SK-N-SH (cell line): ENCODE measurements around the gene ACAP2. TPM values are rescaled to one million over a fixed set of nuclear protein-coding genes. Genes with fewer than 3 reads are reported as not detected.

Experiments used
- CTCF ChIA-PET: fragments of 300-600, 350-600 bp; formaldehyde crosslinking; extraction: SDS; loops from one replicate; lab custom pipeline; 2021; lab: Yijun Ruan, JAX
- POLR2A ChIA-PET: fragments of 350-600 bp; sonication (Branson Sonifier 250); formaldehyde crosslinking; extraction: SDS; loops from one replicate; lab custom pipeline; 2020; ENCODE audit warnings: antibody characterized with exemption, inconsistent platforms; lab: Yijun Ruan, JAX
- DNase-seq: peaks from one replicate; pipeline ENCODE4 v3.0.0; 2012
- H2AFZ ChIP-seq: fragments of 200-600 bp; sonication (generic); 2 replicates; pipeline ENCODE4 v1.8.1; 2016; ENCODE audit warnings: antibody characterized with exemption, mild to moderate bottlenecking, low read depth
- H3F3A ChIP-seq: fragments of 200-600 bp; sonication (generic); replicated peaks from 2 replicates; pipeline ENCODE3; 2016; ENCODE audit warnings: antibody characterized with exemption, mild to moderate bottlenecking; ENCODE audit not compliant: insufficient read depth
- H3K27ac ChIP-seq, 2 experiments: fragments of 200-500 bp in 1 of 2; fragments of 200-600 bp in 1 of 2; sonication (Bioruptor generic) in 1 of 2; sonication (generic), shearing (Covaris generic) in 1 of 2; 2 replicates each; pipeline versions ENCODE4 v1.5.1 to v1.6.1; 2014 to 2016; ENCODE audit warnings: low read depth in 2 of 2, inconsistent platforms in 1 of 2, low read length in 1 of 2, mild to moderate bottlenecking in 1 of 2, mixed read lengths in 1 of 2
- H3K27me3 ChIP-seq: fragments of 200-600 bp; sonication (generic), shearing (Covaris generic); 2 replicates; pipeline ENCODE4 v1.6.1; 2016; ENCODE audit warnings: mixed run types; ENCODE audit not compliant: insufficient read depth
- H3K36me3 ChIP-seq, 2 experiments: fragments of 200-500 bp in 1 of 2; fragments of 200-600 bp in 1 of 2; sonication (Bioruptor generic) in 1 of 2; sonication (generic) in 1 of 2; replicated peaks in 1 of 2; 2 replicates each; pipeline versions ENCODE3 to v1.5.1; 2014 to 2016; ENCODE audit warnings: low read length in 1 of 2, mild to moderate bottlenecking in 1 of 2; ENCODE audit not compliant: insufficient read depth in 2 of 2, control insufficient read depth in 1 of 2
- H3K4me1 ChIP-seq, 2 experiments: fragments of 200-500 bp in 1 of 2; fragments of 200-600 bp in 1 of 2; sonication (Bioruptor generic) in 1 of 2; sonication (generic), shearing (Covaris generic) in 1 of 2; 2 replicates each; pipeline versions ENCODE4 v1.5.1 to v1.6.1; 2014 to 2016; ENCODE audit warnings: low read depth in 1 of 2, low read length in 1 of 2, mixed run types in 1 of 2; ENCODE audit not compliant: insufficient read depth in 2 of 2, control insufficient read depth in 1 of 2
- H3K4me2 ChIP-seq: fragments of 200-600 bp; sonication (generic), shearing (Covaris generic); 2 replicates; pipeline ENCODE4 v1.6.1; 2017; ENCODE audit warnings: mixed run types
- H3K4me3 ChIP-seq, 2 experiments: fragments of 200-500 bp in 1 of 2; fragments of 200-600 bp in 1 of 2; sonication (Bioruptor generic) in 1 of 2; sonication (generic), shearing (Covaris generic) in 1 of 2; 2 replicates each; pipeline versions ENCODE4 v1.5.1 to v1.8.1; 2014 to 2016; ENCODE audit warnings: low read depth in 2 of 2, inconsistent platforms in 1 of 2, low read length in 1 of 2, mild to moderate bottlenecking in 1 of 2, mixed read lengths in 1 of 2, moderate library complexity in 1 of 2
- H3K79me2 ChIP-seq: fragments of 200-600 bp; sonication (generic); 2 replicates; pipeline ENCODE4 v1.8.1; 2017; ENCODE audit warnings: mild to moderate bottlenecking; ENCODE audit not compliant: insufficient read depth
- H3K9ac ChIP-seq: fragments of 200-600 bp; sonication (generic); 2 replicates; pipeline ENCODE4 v1.6.1; 2017; ENCODE audit warnings: mixed run types
- H3K9me2 ChIP-seq: fragments of 200-600 bp; sonication (generic); 2 replicates; pipeline ENCODE4 v1.6.1; 2017; ENCODE audit warnings: mixed run types
- H3K9me3 ChIP-seq: fragments of 200-600 bp; sonication (generic); 2 replicates; pipeline ENCODE4 v1.6.1; 2017; ENCODE audit warnings: mixed run types, mild to moderate bottlenecking, moderate library complexity
- H4K20me1 ChIP-seq: fragments of 200-600 bp; sonication (generic); 2 replicates; pipeline ENCODE4 v1.6.1; 2017; ENCODE audit warnings: mild to moderate bottlenecking, mixed run types; ENCODE audit not compliant: insufficient read depth
- CTCF ChIP-seq: fragments of 200-600 bp; sonication (generic); IDR thresholded peaks from 2 replicates; pipeline ENCODE4 v1.6.1; 2017; ENCODE audit warnings: antibody characterized with exemption, mild to moderate bottlenecking, moderate library complexity
- ELF1 ChIP-seq: IDR thresholded peaks from 2 replicates; pipeline ENCODE4 v1.4.0; 2012
- EZH2phosphoT487 ChIP-seq: fragments of 200-600 bp; sonication (generic); IDR thresholded peaks from 2 replicates; pipeline ENCODE4 v1.6.1; 2017; ENCODE audit warnings: low read depth, mixed run types, mild to moderate bottlenecking, antibody characterized with exemption, moderate library complexity, borderline replicate concordance
- FOSL2 ChIP-seq: IDR thresholded peaks from 2 replicates; pipeline ENCODE4 v1.4.0; 2012; ENCODE audit warnings: low read depth, mild to moderate bottlenecking, moderate library complexity, borderline replicate concordance
- FOXM1 ChIP-seq: IDR thresholded peaks from 2 replicates; pipeline ENCODE4 v1.4.0; 2012; ENCODE audit warnings: low read depth, mild to moderate bottlenecking
- GATA2 ChIP-seq: sonication (generic); formaldehyde crosslinking; IDR thresholded peaks from 2 replicates; pipeline ENCODE4 v1.5.0; 2020; ENCODE audit warnings: mild to moderate bottlenecking, missing genetic modification reagents
- IRF3 ChIP-seq: fragments of 150-350 bp; IDR thresholded peaks from 2 replicates; pipeline ENCODE4 v1.6.1; 2016; ENCODE audit warnings: mild to moderate bottlenecking, low read depth, low read length
- MEF2A ChIP-seq: IDR thresholded peaks from 2 replicates; pipeline ENCODE4 v1.4.0; 2012; ENCODE audit warnings: low read depth, borderline replicate concordance
- MXI1 ChIP-seq: IDR thresholded peaks from 2 replicates; pipeline ENCODE4 v1.6.1; 2012; ENCODE audit warnings: mild to moderate bottlenecking, low read depth, low read length, improper control_type of control experiment
- NRF1 ChIP-seq: IDR thresholded peaks from 2 replicates; pipeline ENCODE4 v1.6.1; 2012; ENCODE audit warnings: low read depth, mild to moderate bottlenecking, low read length
- RCOR1 ChIP-seq: fragments of 150-350 bp; IDR thresholded peaks from 2 replicates; pipeline ENCODE4 v1.6.1; 2017; ENCODE audit warnings: antibody characterized with exemption, low read length
- REST ChIP-seq: IDR thresholded peaks from 2 replicates; pipeline ENCODE4 v1.6.1; 2012; ENCODE audit warnings: mild to moderate bottlenecking, low read depth, low read length, moderate library complexity
- SIN3A ChIP-seq: IDR thresholded peaks from 2 replicates; pipeline ENCODE4 v1.6.1; 2012; ENCODE audit warnings: low read depth, mild to moderate bottlenecking, low read length, moderate library complexity, borderline replicate concordance
- TAF1 ChIP-seq: IDR thresholded peaks from 2 replicates; pipeline ENCODE4 v1.6.1; 2012; ENCODE audit warnings: low read depth, mild to moderate bottlenecking, low read length, moderate library complexity, borderline replicate concordance
- TEAD4 ChIP-seq: IDR thresholded peaks from 2 replicates; pipeline ENCODE4 v1.4.0; 2012; ENCODE audit warnings: mild to moderate bottlenecking, borderline replicate concordance; ENCODE audit not compliant: insufficient read depth
- YY1 ChIP-seq: IDR thresholded peaks from 2 replicates; pipeline ENCODE4 v1.4.0; 2012; ENCODE audit warnings: low read depth, mild to moderate bottlenecking
- WGBS: methylation state at CpG from one replicate; pipeline ENCODE4 v1.1.6; 2017; ENCODE audit warnings: low lambda C conversion rate; 5-methylcytosine and 5-hydroxymethylcytosine counted together
- polyA plus RNA-seq, 3 experiments: library from polyadenylated mRNA; depleted of rRNA; stranded (reverse); fragments of >200 nt; gene quantifications; 2 replicates each; pipeline ENCODE4 v1.2.3, GENCODE V29; 2012

ACAP2 gene
- polyA plus RNA-seq, 1 of the 3 experiments (the other 2 are of a cell fraction): 6.8 TPM

GRCh38 chr3:195421400-195421799, 21.4 kb downstream of the ACAP2 start:
- no peak overlapping the region for H3K9ac ChIP-seq
- H4K20me1 ChIP-seq: peaks cover 39% of the 10 kb centered on the region
- no peak for TF ChIP-seq GATA2 (CRISPR knock-in tag)
- no peak for TF ChIP-seq TEAD4
- no peak for TF ChIP-seq MEF2A
- TF ChIP-seq MXI1: no peak
- TF ChIP-seq YY1: no peak
- TF ChIP-seq FOXM1: no peak
- no peak for TF ChIP-seq EZH2phosphoT487
- TF ChIP-seq RCOR1: no peak
- no peak for TF ChIP-seq REST
- TF ChIP-seq IRF3: no peak
- TF ChIP-seq TAF1: no peak
- TF ChIP-seq NRF1: no peak
- TF ChIP-seq FOSL2: no peak
- TF ChIP-seq ELF1: no peak
- no peak for TF ChIP-seq SIN3A
- TF ChIP-seq CTCF: no peak
- CTCF ChIA-PET: no interaction called here
- no peak for DNase-seq
- 97% methylated on average over 4 of the region's 4 CpGs for WGBS
- no peaks in the 10 kb centered on the region for H3K9me2 ChIP-seq
- H3K27ac ChIP-seq: no peak overlapping the region
- peaks cover 0 to 3% of the 10 kb centered on the region in 2 experiments; a peak in 2 of 4 replicates for H3K4me1 ChIP-seq
- peaks cover 0 to 2% of the 10 kb centered on the region in 2 experiments for H3K36me3 ChIP-seq
- H3K9me3 ChIP-seq: no peaks in the 10 kb centered on the region
- H3K79me2 ChIP-seq: peaks cover 90% of the 10 kb centered on the region
- H3K4me2 ChIP-seq: no peak overlapping the region
- peaks cover 4% of the 10 kb centered on the region for H3F3A ChIP-seq
- H2AFZ ChIP-seq: no peak overlapping the region
- POLR2A ChIA-PET: no interaction called here
- H3K4me3 ChIP-seq: no peak overlapping the region
- no peaks in the 10 kb centered on the region for H3K27me3 ChIP-seq
